Neural progenitor cell (in vitro differentiated cells): ENCODE results near the gene POLA2. TPM values are rescaled to one million over a fixed set of nuclear protein-coding genes. Genes with fewer than 3 reads are reported as not detected.
A peak's percentile ranks its signal among the peaks of the same experiment; 100 is the strongest.

Source experiments
- DNase-seq: peaks from one replicate; pipeline ENCODE4 v3.0.0-alpha.2; 2016; ENCODE audit warnings: low spot score
- H2AFZ ChIP-seq: fragments of 200-600 bp; sonication (generic); replicated peaks from 2 replicates; pipeline ENCODE4 v1.6.1; 2016; ENCODE audit warnings: antibody characterized with exemption
- H3F3A ChIP-seq: fragments of 200-600 bp; sonication (generic); 2 replicates; pipeline ENCODE4 v1.6.1; 2016; ENCODE audit warnings: antibody characterized with exemption, low read depth
- H3K27ac ChIP-seq: fragments of 200-600 bp; sonication (generic); 2 replicates; pipeline ENCODE4 v1.5.1; 2016; ENCODE audit warnings: mild to moderate bottlenecking
- H3K27me3 ChIP-seq: fragments of 200-600 bp; sonication (generic); 2 replicates; pipeline ENCODE4 v1.6.1; 2016; ENCODE audit warnings: mild to moderate bottlenecking, moderate library complexity
- H3K36me3 ChIP-seq: fragments of 200-600 bp; sonication (generic); 2 replicates; pipeline ENCODE4 v1.5.1; 2016
- H3K4me1 ChIP-seq: fragments of 200-600 bp; sonication (generic); 2 replicates; pipeline ENCODE4 v1.6.1; 2016; ENCODE audit warnings: mixed run types
- H3K4me2 ChIP-seq: fragments of 200-600 bp; sonication (generic); 2 replicates; pipeline ENCODE4 v1.6.1; 2016
- H3K4me3 ChIP-seq: fragments of 200-600 bp; sonication (generic); 2 replicates; pipeline ENCODE4 v1.5.1; 2016
- H3K79me2 ChIP-seq: fragments of 200-600 bp; sonication (generic); 2 replicates; pipeline ENCODE4 v1.6.1; 2016; ENCODE audit warnings: low read depth
- H3K9ac ChIP-seq: fragments of 200-600 bp; sonication (generic); 2 replicates; pipeline ENCODE4 v1.6.1; 2016
- H3K9me3 ChIP-seq: fragments of 200-600 bp; sonication (generic); 2 replicates; pipeline ENCODE4 v1.5.1; 2016; ENCODE audit warnings: low read depth
- H4K20me1 ChIP-seq: fragments of 200-600 bp; sonication (generic); 2 replicates; pipeline ENCODE4 v1.6.1; 2016; ENCODE audit warnings: low read depth
- H3K27ac Mint-ChIP-seq: 3 replicates; pipeline ENCODE4 v1.8.0; 2021; ENCODE audit warnings: mixed read lengths
- H3K27me3 Mint-ChIP-seq: 2 replicates; pipeline ENCODE4 v1.8.0; 2022; ENCODE audit warnings: low read depth, mild to moderate bottlenecking, inconsistent platforms, moderate library complexity, mixed read lengths; ENCODE audit not compliant: insufficient read depth
- H3K36me3 Mint-ChIP-seq: 3 replicates; pipeline ENCODE4 v1.8.0; 2021; ENCODE audit warnings: mixed read lengths
- H3K4me1 Mint-ChIP-seq: 3 replicates; pipeline ENCODE4 v1.8.0; 2021; ENCODE audit warnings: mixed read lengths
- H3K4me3 Mint-ChIP-seq: 3 replicates; pipeline ENCODE4 v1.8.0; 2021; ENCODE audit warnings: mild to moderate bottlenecking, moderate library complexity, mixed read lengths
- H3K9me3 Mint-ChIP-seq: 3 replicates; pipeline ENCODE4 v1.8.0; 2020; ENCODE audit warnings: mixed read lengths
- EZH2 ChIP-seq: fragments of 200-600 bp; sonication (generic); IDR thresholded peaks from 2 replicates; pipeline ENCODE4 v1.6.1; 2017; ENCODE audit warnings: antibody characterized with exemption, mild to moderate bottlenecking, moderate library complexity
- EZH2phosphoT487 ChIP-seq: fragments of 200-600 bp; sonication (generic); IDR thresholded peaks from 2 replicates; pipeline ENCODE4 v1.6.1; 2017; ENCODE audit warnings: antibody characterized with exemption
- total RNA-seq: library from RNA; depleted of rRNA; stranded (reverse); fragments of >200 nt; gene quantifications from 2 replicates; pipeline ENCODE4 v1.2.3, GENCODE V29; 2015; ENCODE audit warnings: low replicate concordance
- TF ChIP-seq, protein P1 (sequence below): fragments of 200-600 bp; sonication (generic); IDR thresholded peaks from 2 replicates; pipeline ENCODE4 v1.5.1; 2017; ENCODE audit warnings: antibody characterized with exemption, mild to moderate bottlenecking

Gene POLA2
- total RNA-seq, 1 donor from 2014 or later: 33.3 TPM

- no peaks in the 10 kb centered on the region for H4K20me1 ChIP-seq
- H3K36me3 Mint-ChIP-seq: no peaks in the 10 kb centered on the region
- H3K27ac ChIP-seq: no peak overlapping the region
- no peak overlapping the region for H3K4me2 ChIP-seq
- no peak overlapping the region for H2AFZ ChIP-seq
- H3K27ac Mint-ChIP-seq: no peak overlapping the region
- H3K4me3 ChIP-seq: no peak overlapping the region
- H3F3A ChIP-seq: peaks cover 15% of the 10 kb centered on the region
- peaks cover 20% of the 10 kb centered on the region for H3K4me1 ChIP-seq
- H3K9me3 ChIP-seq: no peaks in the 10 kb centered on the region
- H3K79me2 ChIP-seq: no peaks in the 10 kb centered on the region
- H3K27me3 Mint-ChIP-seq: peaks cover 6% of the 10 kb centered on the region
- H3K27me3 ChIP-seq: no peaks in the 10 kb centered on the region
- TF ChIP-seq EZH2phosphoT487: no peak
- TF ChIP-seq, protein P1, sequence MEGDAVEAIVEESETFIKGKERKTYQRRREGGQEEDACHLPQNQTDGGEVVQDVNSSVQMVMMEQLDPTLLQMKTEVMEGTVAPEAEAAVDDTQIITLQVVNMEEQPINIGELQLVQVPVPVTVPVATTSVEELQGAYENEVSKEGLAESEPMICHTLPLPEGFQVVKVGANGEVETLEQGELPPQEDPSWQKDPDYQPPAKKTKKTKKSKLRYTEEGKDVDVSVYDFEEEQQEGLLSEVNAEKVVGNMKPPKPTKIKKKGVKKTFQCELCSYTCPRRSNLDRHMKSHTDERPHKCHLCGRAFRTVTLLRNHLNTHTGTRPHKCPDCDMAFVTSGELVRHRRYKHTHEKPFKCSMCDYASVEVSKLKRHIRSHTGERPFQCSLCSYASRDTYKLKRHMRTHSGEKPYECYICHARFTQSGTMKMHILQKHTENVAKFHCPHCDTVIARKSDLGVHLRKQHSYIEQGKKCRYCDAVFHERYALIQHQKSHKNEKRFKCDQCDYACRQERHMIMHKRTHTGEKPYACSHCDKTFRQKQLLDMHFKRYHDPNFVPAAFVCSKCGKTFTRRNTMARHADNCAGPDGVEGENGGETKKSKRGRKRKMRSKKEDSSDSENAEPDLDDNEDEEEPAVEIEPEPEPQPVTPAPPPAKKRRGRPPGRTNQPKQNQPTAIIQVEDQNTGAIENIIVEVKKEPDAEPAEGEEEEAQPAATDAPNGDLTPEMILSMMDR: no peak
- no peak for TF ChIP-seq EZH2
- H3K9ac ChIP-seq: no peak overlapping the region
- no peak overlapping the region for H3K4me3 Mint-ChIP-seq
- peaks cover 13% of the 10 kb centered on the region for H3K4me1 Mint-ChIP-seq
- no peak for DNase-seq
- no peaks in the 10 kb centered on the region for H3K9me3 Mint-ChIP-seq
- no peaks in the 10 kb centered on the region for H3K36me3 ChIP-seq
These were observed 59.3 kb downstream of the POLA2 start for GRCh38 chr11:65321076-65321475.

GRCh38 chr11:65321828-65322485 lies 60.2 kb downstream of the POLA2 start:
- no peak for DNase-seq
- no peaks in the 10 kb centered on the region for H3K79me2 ChIP-seq
- no peak overlapping the region for H3K27ac Mint-ChIP-seq
- no peak for TF ChIP-seq EZH2phosphoT487
- no peaks in the 10 kb centered on the region for H3K9me3 Mint-ChIP-seq
- no peak overlapping the region for H3K4me3 Mint-ChIP-seq
- H3K4me1 ChIP-seq: peaks cover 11% of the 10 kb centered on the region
- no peak overlapping the region for H3K4me2 ChIP-seq
- no peaks in the 10 kb centered on the region for H3K36me3 ChIP-seq
- H4K20me1 ChIP-seq: no peaks in the 10 kb centered on the region
- H3K9me3 ChIP-seq: no peaks in the 10 kb centered on the region
- H3K9ac ChIP-seq: no peak overlapping the region
- no peaks in the 10 kb centered on the region for H3K27me3 ChIP-seq
- peaks cover 4% of the 10 kb centered on the region for H3K4me1 Mint-ChIP-seq
- peaks cover 2% of the 10 kb centered on the region for H3K27me3 Mint-ChIP-seq
- H3K27ac ChIP-seq: no peak overlapping the region
- peaks cover 7% of the 10 kb centered on the region for H3F3A ChIP-seq
- H3K36me3 Mint-ChIP-seq: no peaks in the 10 kb centered on the region
- no peak overlapping the region for H2AFZ ChIP-seq
- no peak overlapping the region for H3K4me3 ChIP-seq

GRCh38 chr11:65323813-65324212 lies 62.1 kb downstream of the POLA2 start:
- Histone ChIP-seq H3K79me2 (no peaks in the 10 kb centered on the region), H3K27ac (no peak overlapping the region), H3K9me3 (no peaks in the 10 kb centered on the region), H3K4me1 (no peaks in the 10 kb centered on the region), H3K36me3 (no peaks in the 10 kb centered on the region), H3K9ac (no peak overlapping the region), H2AFZ (no peak overlapping the region), H3K4me2 (no peak overlapping the region), H3K27me3 (no peaks in the 10 kb centered on the region), H4K20me1 (no peaks in the 10 kb centered on the region), H3K4me3 (no peak overlapping the region), H3F3A (no peaks in the 10 kb centered on the region)
- no peaks in the 10 kb centered on the region for H3K4me1 Mint-ChIP-seq
- peak overlapping the region; percentile 29 for H3K4me3 Mint-ChIP-seq
- no peaks in the 10 kb centered on the region for H3K36me3 Mint-ChIP-seq
- peaks cover 2% of the 10 kb centered on the region for H3K27me3 Mint-ChIP-seq
- TF ChIP-seq EZH2 (no peak), EZH2phosphoT487 (no peak)
- TF ChIP-seq, protein P1: no peak
- H3K9me3 Mint-ChIP-seq: no peaks in the 10 kb centered on the region
- DNase-seq: no peak
- no peak overlapping the region for H3K27ac Mint-ChIP-seq

GRCh38 chr11:65325435-65325834 lies 63.7 kb downstream of the POLA2 start:
- Mint-ChIP-seq H3K27me3 (peaks cover 5% of the 10 kb centered on the region), H3K4me3 (no peak overlapping the region), H3K9me3 (no peaks in the 10 kb centered on the region), H3K4me1 (peaks cover 5% of the 10 kb centered on the region), H3K36me3 (no peaks in the 10 kb centered on the region), H3K27ac (no peak overlapping the region)
- H3K4me3 ChIP-seq: no peak overlapping the region
- H4K20me1 ChIP-seq: no peaks in the 10 kb centered on the region
- no peaks in the 10 kb centered on the region for H3K36me3 ChIP-seq
- DNase-seq: no peak
- H3K9me3 ChIP-seq: no peaks in the 10 kb centered on the region
- H3K9ac ChIP-seq: no peak overlapping the region
- H3K4me1 ChIP-seq: no peaks in the 10 kb centered on the region
- H3K4me2 ChIP-seq: no peak overlapping the region
- H3K27ac ChIP-seq: no peak overlapping the region
- no peak overlapping the region for H2AFZ ChIP-seq
- H3K27me3 ChIP-seq: peaks cover 7% of the 10 kb centered on the region
- H3F3A ChIP-seq: peaks cover 3% of the 10 kb centered on the region
- TF ChIP-seq, protein P1: no peak
- TF ChIP-seq EZH2 (no peak), EZH2phosphoT487 (no peak)
- H3K79me2 ChIP-seq: no peaks in the 10 kb centered on the region
